HG03354 (cell line): Measurements from ENCODE around the gene SLC7A9.

Experiments
- ATAC-seq: cut with Tn5 transposase; IDR thresholded peaks from one replicate; pipeline ENCODE4 v1.9.1; 2021; ENCODE audit warnings: mild to moderate bottlenecking; ENCODE audit not compliant: unreplicated experiment, poor library complexity, severe bottlenecking

SLC7A9 gene

DNA sequence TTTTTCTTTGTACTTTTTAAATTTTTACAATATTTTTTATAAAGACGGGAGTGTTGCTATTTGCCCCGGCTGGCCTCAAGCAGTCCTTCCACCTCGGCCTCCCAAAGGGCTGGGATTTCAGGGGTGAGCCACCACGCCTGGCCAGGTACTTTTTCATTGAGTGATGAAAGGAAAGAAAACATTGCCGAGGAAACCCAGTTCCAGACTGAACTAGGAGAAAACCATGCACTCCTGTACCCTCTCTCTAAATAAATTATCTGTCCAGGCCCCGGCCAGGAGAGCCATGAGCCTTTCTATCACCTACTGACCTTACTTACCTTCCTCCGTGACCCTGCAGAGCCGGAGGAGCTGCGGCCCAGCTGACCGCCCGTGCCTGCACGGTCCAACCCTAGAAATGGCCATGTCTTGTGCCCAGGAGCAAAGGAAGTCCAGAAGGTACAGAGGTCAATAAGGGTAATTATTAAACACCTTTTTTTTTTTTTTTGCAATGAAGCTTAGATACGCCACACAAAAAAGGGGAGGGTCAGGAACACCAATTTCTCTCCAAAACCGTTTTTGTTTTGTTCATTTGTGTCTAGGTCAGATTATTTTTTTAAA, at the start of gene SLC7A9:
Gene SLC7A9, minus strand, starts transcription at position 399 of the 597 bp plus-strand sequence. CDS start 1,233 bp downstream, outside the sequence.
- ATAC-seq: no peak

DNA sequence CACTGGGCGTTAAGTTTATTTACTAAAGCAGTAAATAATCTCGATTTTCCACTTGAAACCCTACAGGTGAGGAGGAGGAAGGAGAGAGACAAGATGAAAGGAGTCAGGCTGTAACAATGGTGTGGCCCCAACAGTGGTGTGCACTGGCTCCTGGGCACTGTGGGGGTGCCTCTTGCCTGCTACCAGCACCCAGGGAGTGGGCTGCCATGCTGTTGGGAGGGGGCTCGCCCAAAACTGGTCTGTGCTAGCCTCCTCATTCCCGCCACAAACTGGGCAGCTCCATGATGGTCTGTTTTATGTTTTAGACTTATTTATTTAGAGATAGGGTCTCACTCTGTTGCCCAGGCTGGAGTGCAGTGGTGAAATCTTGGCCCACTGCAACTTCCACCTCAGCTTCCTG, 49.8 kb upstream of the SLC7A9 start:
- no peak for ATAC-seq

DNA sequence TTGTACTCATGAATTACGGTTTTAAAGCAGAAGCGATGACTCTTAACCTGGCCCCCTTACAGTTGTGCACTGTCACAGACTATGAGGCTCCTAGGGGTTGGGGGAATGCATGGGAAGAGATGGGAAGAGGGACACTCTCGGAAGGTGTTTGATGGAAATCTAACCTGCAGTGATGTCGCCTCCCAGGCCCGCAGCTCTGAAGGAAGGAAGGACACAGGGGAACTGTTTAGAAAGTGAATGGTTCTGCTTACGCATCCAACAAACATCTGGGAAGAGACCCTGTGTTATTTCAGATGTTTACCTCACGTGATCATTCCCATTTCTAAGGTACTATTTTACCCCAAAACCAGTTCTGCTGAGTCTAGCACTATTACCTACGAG, 48.0 kb upstream of the SLC7A9 start:
- ATAC-seq: no peak

DNA sequence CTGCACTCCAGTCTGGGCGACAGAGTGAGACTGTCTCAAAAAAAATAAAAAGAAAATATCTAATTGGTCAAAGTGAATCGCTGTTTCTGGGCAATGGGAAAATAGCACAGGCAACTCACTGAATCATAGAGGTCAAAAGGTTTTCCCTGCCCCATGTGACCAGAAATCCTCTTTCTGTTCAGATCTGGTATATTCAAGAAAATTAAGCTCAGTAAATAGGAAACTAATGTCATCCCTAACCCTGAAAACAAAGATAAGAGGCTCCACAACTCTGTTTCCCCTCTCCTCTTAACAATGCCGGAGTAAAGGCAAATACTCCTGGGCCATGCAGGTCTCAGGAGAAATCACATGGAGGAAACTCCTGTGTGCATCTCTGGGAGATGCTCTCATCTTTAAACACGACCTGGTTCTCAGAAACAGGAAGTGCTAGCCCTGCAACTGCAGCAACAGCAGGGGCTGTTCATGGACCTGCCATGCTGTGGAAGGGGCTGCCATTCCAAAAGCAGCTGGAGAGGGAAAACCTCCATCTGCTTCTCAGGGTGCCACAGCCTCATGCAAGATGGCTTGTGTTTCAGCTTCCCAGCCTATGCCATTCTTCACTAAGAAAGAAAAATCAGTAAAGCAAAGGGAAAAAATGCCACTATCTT, 47.5 kb upstream of the SLC7A9 start:
- no peak for ATAC-seq

DNA sequence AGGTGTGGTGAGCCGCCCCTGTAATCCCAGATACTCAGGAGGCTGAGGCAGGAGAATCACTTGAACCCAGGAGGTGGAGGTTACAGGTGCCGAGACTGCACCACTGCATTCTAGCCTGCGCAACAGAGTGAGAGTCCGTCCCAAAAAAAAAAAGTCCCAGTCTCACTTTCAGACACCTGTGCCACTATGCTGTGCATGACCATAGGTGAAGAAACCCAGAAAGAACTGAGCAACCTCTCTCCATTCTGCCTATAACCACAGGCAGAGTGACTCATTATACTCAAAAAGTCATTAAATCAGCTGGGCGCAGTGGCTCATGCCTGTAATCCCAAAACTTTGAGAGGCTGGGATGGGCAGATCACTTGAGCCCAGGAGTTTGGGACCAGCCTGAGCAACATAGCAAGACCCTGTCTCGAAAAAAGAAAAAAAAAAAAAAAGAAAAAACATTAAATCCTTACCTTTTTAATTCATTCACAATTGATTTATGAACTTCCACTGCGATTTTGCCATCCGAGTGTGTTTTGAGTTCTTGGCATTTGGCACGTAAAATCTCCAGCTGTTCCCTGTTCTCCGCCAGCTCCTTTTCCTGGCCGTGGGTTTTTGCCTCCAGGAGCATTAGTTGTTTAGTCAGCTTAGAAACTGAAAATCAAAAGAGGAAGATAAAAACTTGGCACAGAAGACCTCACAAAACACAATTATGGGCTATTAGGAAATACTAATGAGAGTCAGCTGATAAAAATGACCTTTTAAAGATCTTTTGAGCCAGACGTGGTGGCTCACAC, 45.5 kb upstream of the SLC7A9 start:
- ATAC-seq: no peak

DNA sequence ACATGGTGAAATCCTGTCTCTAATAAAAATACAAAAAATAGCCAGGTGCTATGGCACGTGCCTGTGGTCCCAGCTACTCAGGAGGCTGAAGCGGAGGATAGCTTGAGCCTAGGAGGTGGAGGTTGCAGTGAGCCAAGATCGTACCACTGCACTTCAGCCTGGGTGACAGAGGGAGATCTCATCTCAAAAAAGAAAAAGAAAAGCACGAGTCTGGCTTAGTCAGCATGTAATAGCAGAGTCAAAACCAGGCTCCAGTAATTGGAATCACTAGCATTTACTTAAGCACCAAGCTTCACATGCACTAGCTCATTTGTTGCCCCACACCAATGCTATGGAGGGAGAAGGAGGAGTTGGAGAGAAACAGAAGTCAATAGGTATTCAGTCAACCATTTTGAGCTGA, 41.9 kb upstream of the SLC7A9 start:
- no peak for ATAC-seq

DNA sequence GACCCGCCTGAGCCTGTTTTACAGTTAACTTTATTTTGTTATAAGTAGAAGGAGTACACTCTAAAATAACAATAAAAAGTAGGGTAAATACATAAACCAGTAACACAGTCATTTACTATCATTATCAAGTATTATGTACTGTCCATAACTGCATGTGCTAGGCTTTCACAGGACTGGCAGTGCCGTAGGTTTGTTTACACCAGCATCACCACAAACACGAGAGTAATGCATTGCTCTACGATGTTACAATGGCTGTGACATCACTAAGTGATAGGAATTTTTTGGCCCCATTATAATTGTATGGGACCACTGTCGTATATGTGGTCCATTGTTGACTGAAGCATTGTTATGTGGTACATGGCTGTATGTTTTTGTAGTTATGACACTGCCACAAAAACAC, 41.3 kb upstream of the SLC7A9 start:
- ATAC-seq: no peak

DNA sequence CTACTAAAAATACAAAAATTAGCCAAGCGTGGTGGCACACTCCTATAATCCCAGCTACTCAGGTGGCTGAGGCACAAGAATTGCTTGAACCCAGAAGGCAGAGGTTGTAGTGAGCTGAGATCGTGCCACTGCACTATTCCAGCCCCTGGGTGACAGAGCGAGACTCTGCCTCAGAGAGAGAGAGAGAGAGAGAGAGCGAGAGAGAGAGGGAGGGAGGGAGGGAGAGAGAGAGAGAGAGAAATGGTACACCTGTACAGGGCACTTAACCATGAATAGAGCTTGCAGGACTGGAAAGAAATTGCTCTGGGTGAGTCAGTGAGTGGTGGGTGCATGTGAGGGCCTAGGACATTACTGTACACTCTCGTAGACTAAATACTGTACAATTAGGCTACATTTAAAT, 40.5 kb upstream of the SLC7A9 start:
- ATAC-seq: no peak

DNA sequence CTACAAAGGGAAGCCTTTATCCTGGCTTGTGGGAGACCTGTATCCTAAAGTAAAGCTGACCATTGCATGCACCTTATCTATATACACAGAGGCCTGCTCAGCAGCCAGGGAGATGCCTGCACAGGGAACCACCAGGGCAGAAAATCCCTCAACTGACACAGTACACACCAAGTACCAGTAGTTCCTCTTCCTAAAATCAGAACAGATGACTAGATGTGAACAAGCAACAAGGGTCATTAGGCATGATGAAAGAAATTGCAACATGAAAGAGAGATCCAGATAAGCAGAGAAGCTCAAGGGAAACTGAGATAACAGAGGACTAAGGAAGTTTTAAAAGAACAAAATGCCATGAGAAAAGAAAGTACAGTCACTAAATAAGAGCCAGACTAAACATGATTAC, 39.7 kb upstream of the SLC7A9 start:
- no peak for ATAC-seq

DNA sequence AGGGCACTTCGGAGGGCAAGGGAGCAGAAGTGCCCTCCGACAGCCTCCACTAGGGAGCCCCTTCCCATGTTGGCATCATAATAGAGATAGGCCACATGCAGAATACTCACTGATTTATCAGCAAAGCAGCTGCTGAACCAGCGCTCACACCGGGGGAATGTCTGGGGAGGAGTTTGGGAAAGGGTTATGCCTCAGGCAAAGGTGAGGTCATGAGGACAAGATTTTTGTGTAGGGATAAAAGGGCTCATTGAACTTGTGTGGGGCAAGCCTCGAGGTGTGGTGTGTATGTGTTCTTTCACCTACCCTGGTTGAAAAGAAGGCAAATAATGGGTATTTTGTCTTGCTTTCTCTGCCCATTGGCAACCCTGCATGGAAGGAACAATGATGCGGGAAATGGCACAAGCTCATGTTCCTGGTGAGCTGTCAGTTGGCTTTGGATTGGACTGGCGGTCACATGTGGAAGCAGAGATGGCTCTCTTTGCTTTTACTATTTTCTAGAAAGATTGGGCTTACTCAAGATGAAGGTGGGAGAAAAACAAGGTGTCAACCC, 39.1 kb upstream of the SLC7A9 start:
- ATAC-seq: no peak

DNA sequence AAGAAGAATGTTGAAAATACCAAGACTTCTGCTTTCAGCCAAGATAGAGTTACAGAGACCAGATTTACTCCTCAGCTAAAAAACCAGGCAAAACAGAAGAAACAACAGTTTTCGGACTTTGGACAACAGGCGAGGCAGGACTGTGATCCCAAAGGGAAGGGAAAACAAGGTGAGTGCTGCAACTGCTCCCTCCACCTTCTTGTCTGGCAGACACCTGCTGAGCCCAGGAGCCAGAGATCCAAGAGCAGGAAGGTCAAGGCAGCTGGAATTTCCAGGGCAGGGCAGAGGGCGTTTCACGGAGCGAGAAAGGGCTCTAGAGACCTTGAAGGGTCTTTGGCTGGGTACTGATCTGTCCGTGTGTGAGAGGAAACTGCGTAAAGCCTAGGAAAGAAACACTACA, 32.9 kb upstream of the SLC7A9 start:
- no peak for ATAC-seq

DNA sequence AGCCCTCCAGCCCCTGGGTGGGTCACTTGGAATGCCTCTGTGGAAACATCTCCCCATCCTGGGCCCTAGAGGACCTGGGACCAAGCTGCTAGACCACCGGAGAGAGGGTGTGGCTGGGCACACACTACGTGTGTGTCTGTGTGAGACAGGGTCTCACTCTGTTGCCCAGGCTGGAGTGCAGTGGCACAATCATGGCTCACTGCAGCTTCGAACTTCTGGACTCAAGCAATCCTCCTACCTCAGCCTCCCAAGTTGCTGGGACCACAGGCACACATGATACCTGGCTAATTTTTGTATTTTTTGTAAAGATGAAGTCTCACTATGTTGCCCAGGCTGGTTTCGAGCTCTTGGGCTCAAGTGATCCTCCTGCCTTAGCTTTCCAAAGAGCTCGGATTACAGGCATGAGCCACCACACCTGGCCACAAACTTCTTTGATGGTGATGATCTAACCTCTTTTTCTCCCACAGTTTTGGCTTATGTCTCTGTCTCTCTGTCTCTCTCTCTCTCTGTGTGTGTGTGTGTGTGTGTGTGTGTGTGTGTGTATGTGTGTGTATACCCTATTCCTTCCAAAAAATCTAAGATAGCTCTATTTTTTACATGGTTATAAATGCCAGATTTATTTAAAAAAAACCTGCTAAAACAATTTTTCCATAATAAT, 32.1 kb upstream of the SLC7A9 start:
- ATAC-seq: no peak

DNA sequence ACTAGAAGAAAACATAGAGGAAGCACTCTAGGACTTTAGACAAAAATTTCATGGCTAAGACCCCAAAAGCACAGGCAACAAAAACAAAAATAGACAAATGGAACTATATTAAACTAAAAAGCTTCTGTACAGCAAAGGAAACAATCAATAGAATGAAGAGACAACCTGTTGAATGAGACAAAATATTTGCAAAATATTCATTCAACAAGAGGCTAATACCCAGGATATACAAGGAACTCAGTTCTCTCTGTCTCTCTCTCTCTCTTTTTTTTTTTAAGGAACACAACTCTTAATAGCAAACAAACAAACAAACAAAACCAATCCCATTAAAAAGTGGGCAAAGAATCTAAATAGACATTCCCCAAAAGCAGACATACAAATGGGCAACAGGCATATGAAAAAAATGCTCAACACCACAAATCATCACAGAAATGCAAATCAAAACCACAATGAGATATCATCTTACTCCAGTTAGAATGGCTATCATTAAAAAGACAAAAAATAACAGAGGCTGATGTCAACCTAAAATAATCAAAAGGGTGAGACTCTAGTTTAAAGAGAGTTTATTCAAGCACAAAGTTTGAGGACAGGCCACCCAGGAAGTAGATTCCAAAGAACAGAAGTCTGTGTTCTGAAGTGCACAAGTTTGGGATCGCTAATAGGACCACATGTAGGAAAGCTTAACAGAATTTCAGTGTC, 27.1 kb upstream of the SLC7A9 start:
- ATAC-seq: no peak

DNA sequence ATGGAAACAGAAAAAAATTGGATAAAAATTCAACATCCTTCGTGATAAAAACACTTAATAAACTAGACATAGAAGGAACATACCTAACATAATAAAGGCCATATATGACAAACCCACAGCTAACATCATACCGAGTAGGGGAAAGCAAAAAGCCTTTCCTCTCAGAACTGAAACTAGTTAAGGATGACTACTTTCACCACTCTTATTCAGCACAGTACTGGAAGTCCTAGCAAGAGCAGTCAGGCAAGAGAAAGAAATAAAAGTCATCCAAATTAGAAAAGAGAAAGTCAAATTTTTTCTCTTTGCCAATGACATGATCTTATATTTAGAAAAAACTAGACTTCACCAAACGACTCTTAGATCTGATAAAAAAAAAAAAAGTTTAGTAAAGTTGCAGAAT, 25.8 kb upstream of the SLC7A9 start:
- peak; percentile 63 for ATAC-seq

DNA sequence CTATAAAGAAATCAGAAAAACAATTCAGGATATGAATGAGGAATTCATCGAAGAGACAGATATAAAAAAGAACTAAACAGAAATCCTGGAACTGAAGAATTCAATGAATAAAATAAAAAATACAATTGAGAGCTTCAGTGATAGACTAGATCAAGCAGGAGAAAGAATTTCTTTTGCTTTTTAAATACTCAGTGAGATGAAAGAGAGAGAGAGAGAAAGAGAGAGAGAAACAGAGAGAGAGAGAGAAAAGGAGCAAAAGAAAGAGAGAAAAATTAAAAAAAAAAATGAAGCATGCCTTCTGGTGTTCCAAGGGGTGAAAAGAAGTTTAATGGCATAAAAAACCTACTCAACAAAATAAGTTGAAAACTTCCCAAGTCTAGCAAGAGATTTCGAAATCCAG, 22.0 kb upstream of the SLC7A9 start:
- no peak for ATAC-seq

DNA sequence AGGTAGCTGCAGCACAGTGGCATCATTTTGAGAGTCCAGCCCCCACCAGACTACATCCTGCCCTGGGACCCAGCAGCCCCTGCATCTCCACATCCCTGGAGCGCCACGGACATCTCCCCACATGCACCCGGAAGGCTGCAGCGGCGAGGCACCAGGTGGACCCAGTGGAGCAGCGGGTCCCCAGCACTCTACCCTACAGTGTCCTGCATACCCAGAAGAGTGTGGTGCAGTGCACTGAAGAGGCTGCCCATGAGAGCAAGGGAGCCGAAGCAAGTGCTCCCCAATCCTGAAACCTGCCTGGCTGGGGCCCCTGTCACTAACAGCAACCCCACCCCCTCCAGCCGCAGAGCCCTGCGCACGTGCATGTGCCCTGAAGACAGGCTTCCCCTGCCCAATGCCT, 21.3 kb upstream of the SLC7A9 start:
- no peak for ATAC-seq

DNA sequence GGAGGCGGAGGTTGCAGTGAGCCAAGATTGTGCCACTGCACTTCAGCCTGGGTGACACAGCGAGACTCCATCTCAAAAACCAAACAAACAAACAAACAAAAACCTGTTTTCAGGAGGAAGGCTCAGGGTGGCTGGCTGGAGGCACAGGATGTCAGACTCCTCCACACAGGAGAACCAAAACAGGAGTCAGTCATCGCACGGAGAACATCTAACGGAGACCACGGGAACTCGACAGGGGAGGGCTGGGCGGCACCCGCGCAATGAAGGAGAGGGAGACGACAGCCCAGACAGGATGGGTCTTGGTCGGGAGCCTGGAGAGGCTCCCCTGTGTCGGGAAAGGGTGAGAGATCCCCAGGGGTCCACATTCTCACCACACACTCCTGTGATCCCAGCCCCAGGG, 20.8 kb upstream of the SLC7A9 start:
- no peak for ATAC-seq

DNA sequence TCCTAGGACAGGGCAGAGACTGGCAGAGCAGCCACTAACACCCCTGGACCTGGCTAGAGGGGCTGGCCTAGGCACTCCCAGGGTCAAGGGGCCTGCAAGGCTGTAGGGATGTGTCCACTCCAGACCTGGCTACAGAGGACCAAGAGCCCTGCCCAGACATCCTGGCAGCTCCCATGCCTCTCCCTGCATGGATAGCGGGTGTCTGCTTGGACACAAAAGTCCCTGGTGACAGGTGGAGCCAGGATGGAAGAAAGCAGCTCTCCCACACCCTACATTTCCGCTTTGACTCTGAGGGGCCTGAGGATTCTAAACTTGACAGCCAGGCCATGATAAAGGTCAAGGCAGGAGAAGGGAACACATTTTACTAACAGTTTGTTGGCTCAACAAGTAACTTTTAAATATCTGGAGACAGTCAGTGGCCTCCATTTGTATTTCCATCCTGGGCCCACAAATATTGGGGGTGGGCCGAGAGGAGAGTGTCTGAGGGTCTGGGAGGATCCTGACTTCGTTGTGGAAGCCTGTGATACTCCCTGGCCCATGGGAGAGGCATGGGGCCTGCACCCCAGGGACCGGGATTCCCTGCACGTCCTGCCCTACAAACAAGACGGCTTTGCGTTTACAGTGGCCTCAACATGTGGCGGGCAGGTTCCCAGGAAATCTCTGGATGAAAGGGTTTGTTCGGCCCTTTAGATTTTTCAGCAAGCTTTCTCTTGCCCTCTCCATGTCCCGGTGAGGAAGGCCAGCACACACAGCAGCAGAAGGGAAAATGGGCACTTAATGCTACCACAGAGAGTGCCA, 19.8 kb upstream of the SLC7A9 start:
- no peak for ATAC-seq

DNA sequence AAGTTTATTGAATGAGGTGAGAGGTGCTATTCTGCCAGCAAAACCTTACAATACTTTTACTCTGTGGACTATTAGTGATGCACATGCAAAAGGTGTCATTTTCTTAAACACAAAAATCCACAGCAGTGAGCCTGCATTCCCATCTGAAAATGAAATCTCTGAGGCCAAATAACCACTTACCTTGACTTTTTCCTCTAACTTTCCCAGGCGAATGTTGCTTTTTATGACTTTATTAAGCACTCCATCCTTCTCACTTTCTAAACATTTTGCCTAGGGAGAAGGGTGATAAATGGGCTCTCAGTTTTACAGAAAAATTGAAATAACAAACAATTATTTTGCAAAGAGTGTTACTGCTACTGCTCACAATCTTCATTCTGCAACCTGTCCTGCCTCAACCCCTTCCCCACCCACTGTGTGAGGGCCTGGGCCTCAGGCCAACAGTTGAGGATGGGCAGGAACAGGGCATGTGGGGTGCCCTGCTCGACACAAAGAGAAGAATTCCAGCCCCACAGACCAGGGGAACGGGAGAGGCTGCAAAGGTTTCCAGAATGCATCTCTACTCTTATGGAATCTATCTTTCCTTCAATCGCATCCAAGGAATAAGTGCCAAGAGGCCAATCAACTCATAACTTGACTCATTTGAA, 18.1 kb upstream of the SLC7A9 start:
- ATAC-seq: no peak
